Measurements from ENCODE around the gene GASK1A. TPM values are rescaled to one million over a fixed set of nuclear protein-coding genes. Genes with fewer than 3 reads are reported as not detected.

Gene GASK1A
- total and polyA plus RNA-seq, 2 of the 4 experiments (the other 2 are of a cell fraction) = 0.18 to 0.19 TPM

GRCh38 chr3:42936157-42936981 lies 42.7 kb upstream of the GASK1A start:
- CTCF ChIA-PET = no interaction called here
- no peaks in the 10 kb centered on the region for H3K4me1 ChIP-seq (ENCODE audit: control insufficient read depth, insufficient read depth, low read length)
- no peak overlapping the region for H3K4ac ChIP-seq (ENCODE audit: low read depth, low read length)
- no peak overlapping the region for H4K91ac ChIP-seq (ENCODE audit: insufficient read depth, low read depth, low read length)
- H2AFZ ChIP-seq (replicated peaks; ENCODE audit: low read length, poor library complexity) = peak overlapping the region; percentile 87
- BruUV-seq (replicated peaks) = no TSS peak
- peak overlapping the region in 1 of 2 experiments; percentile 79; a peak in 2 of 4 replicates for H4K8ac ChIP-seq (ENCODE audit: low read depth in 2 of 2, low read length in 2 of 2)
- H3K9me1 ChIP-seq (ENCODE audit: insufficient read depth, low read length) = no peaks in the 10 kb centered on the region
- peak overlapping the region; percentile 68 for H4K5ac ChIP-seq (ENCODE audit: low read depth, low read length)
- H3K23ac ChIP-seq (ENCODE audit: low read depth, low read length) = no peak overlapping the region
- intact Hi-C loops (cut with micrococcal nuclease) = no loop called here
- 48% methylated on average over 24 of the region's 43 CpGs; no CpG with 5 or more reads in 1 of the 2 experiments for WGBS, 2 experiments (ENCODE audit: extremely low coverage in 2 of 2, insufficient read length in 1 of 2)
- no peak overlapping the region; the same call in 1 of the 2 replicates for H3K14ac ChIP-seq (replicated peaks; ENCODE audit: low read depth, low read length)
- in situ Hi-C loops (cut with MboI; ENCODE audit: low sequenced_read_pairs) = no loop called here
- H3K18ac ChIP-seq (ENCODE audit: low read depth, low read length) = no peak overlapping the region
- no peak overlapping the region for H2AK5ac ChIP-seq (ENCODE audit: low read depth, low read length)
- no peaks in the 10 kb centered on the region for H3K79me1 ChIP-seq (ENCODE audit: low read depth in 1 of 2, low read length in 2 of 2)
- POLR2A ChIA-PET (ENCODE audit: unreplicated experiment) = no interaction called here
- H2BK15ac ChIP-seq (ENCODE audit: low read depth, low read length) = no peak overlapping the region
- no peak overlapping the region for H2BK120ac ChIP-seq (ENCODE audit: low read depth, low read length)
- H3K9ac ChIP-seq (ENCODE audit: low read depth, low read length) = no peak overlapping the region
- no peaks in the 10 kb centered on the region for H3K36me3 ChIP-seq (ENCODE audit: control insufficient read depth, insufficient read depth, low read length)
- no peaks in the 10 kb centered on the region for H4K20me1 ChIP-seq (ENCODE audit: insufficient read depth, low read length)
- H2AK9ac ChIP-seq (replicated peaks; ENCODE audit: low read depth, low read length, poor library complexity) = no peak overlapping the region
- H3K4me2 ChIP-seq (ENCODE audit: low read depth, low read length) = peak overlapping the region; percentile 71
- H3K9me3 ChIP-seq (ENCODE audit: control insufficient read depth, insufficient read depth, low read length) = no peaks in the 10 kb centered on the region; the same call in 1 of the 2 replicates
- ATAC-seq (ENCODE audit: low read depth) (peak; percentile 61), DNase-seq (peak; percentile 16)
- no peak overlapping the region for H3K27ac ChIP-seq (ENCODE audit: insufficient read depth, low read length)
- no peak overlapping the region for H2BK5ac ChIP-seq (ENCODE audit: low read depth, low read length, poor library complexity, severe bottlenecking)
- H3K27me3 ChIP-seq (ENCODE audit: control insufficient read depth, insufficient read depth, low read length) = no peaks in the 10 kb centered on the region
- H2BK20ac ChIP-seq (ENCODE audit: low read depth, low read length) = no peak overlapping the region
- TF ChIP-seq POLR2A (IDR thresholded peaks at IDR 0.05; ENCODE audit: low read depth, low read length) = no peak
- no peak for TF ChIP-seq RFX5 (IDR thresholded peaks at IDR 0.05; ENCODE audit: low read depth, low read length)
- TF ChIP-seq CTCF (conservative IDR thresholded peaks at IDR 0.05; ENCODE audit: low read depth, low read length) = no peak
- TF ChIP-seq MAFK (IDR thresholded peaks at IDR 0.05; ENCODE audit: low read depth, low read length) = no peak
- no peak for TF ChIP-seq MXI1 (IDR thresholded peaks at IDR 0.05; ENCODE audit: borderline replicate concordance, low read depth, low read length)
- TF ChIP-seq MAZ (IDR thresholded peaks at IDR 0.05; ENCODE audit: borderline replicate concordance, low read depth, low read length) = no peak
- no peak for TF ChIP-seq CHD1 (IDR thresholded peaks at IDR 0.05; ENCODE audit: low read depth, low read length)
- no peak for TF ChIP-seq RCOR1 (IDR thresholded peaks at IDR 0.05; ENCODE audit: insufficient replicate concordance, low read length)
- TF ChIP-seq ELK1 (IDR thresholded peaks at IDR 0.05; ENCODE audit: borderline replicate concordance, low read depth, low read length) = no peak
- no peak for TF ChIP-seq FOS (IDR thresholded peaks at IDR 0.05; ENCODE audit: low read depth, low read length)
- TF ChIP-seq BHLHE40 (IDR thresholded peaks at IDR 0.05; ENCODE audit: low read depth, low read length) = no peak
- no peak for TF ChIP-seq NFE2L2 (IDR thresholded peaks at IDR 0.05; ENCODE audit: low read depth, low read length)
- no peak for TF ChIP-seq RAD21 (IDR thresholded peaks at IDR 0.05; ENCODE audit: low read length)
- peak overlapping the region; percentile 50 for H3K4me3 ChIP-seq (ENCODE audit: insufficient read depth, low read depth, low read length)
- dilution Hi-C loops (cut with HindIII; ENCODE audit: low sequenced_read_pairs, unreplicated experiment) = no loop called here
- H3K56ac ChIP-seq (ENCODE audit: extremely low read depth, insufficient read depth, low read length) = no peak overlapping the region

All from IMR-90 (cell line).